Inflammatory macrophage treated with lipopolysaccharide for 4 hours (primary cell): ENCODE data around the gene CDKN1A.
"Not testable (repeated sequence)": the region's sequence is repeated elsewhere in the genome, so short reads cannot be mapped to it uniquely, and the experiment has no call there.

Experiments used
- DNase-seq: peaks from one replicate; pipeline ENCODE4 v3.0.0-alpha.2; 2020

Gene CDKN1A

GRCh38 chr6:36699348-36699747 lies 20.8 kb downstream of the CDKN1A start:
- DNase-seq, result no peak

- DNase-seq, result no peak
These were observed 21.7 kb downstream of the CDKN1A start for GRCh38 chr6:36700071-36700812.

- peak; percentile 68 for DNase-seq
These were observed 22.3 kb downstream of the CDKN1A start for GRCh38 chr6:36700831-36701230.

- no peak for DNase-seq
These were observed 23.0 kb downstream of the CDKN1A start for GRCh38 chr6:36701401-36701991.

GRCh38 chr6:36702656-36703055 lies 24.1 kb downstream of the CDKN1A start:
- no peak for DNase-seq

- no peak for DNase-seq
These were observed 24.6 kb downstream of the CDKN1A start for GRCh38 chr6:36703081-36703606.

GRCh38 chr6:36703982-36704381 lies 25.5 kb downstream of the CDKN1A start:
- no peak for DNase-seq

- DNase-seq, result not testable (repeated sequence)
These were observed 26.6 kb downstream of the CDKN1A start for GRCh38 chr6:36704961-36705577.

- no peak for DNase-seq
These were observed 27.8 kb downstream of the CDKN1A start for GRCh38 chr6:36706339-36706738.

- DNase-seq, result no peak
These were observed 34.3 kb downstream of the CDKN1A start for GRCh38 chr6:36712816-36713215.

GRCh38 chr6:36713846-36714245 lies 35.3 kb downstream of the CDKN1A start:
- DNase-seq, result no peak

- DNase-seq, result no peak
These were observed 36.0 kb downstream of the CDKN1A start for GRCh38 chr6:36714511-36714910.

- DNase-seq, result no peak
These were observed 37.0 kb downstream of the CDKN1A start for GRCh38 chr6:36715469-36715868.

GRCh38 chr6:36716476-36717093 lies 38.1 kb downstream of the CDKN1A start:
- DNase-seq, result no peak

GRCh38 chr6:36717231-36717825 lies 38.8 kb downstream of the CDKN1A start:
- DNase-seq, result no peak

- DNase-seq, result no peak
These were observed 39.5 kb downstream of the CDKN1A start for GRCh38 chr6:36717871-36718540.

- DNase-seq, result no peak
These were observed 40.0 kb downstream of the CDKN1A start for GRCh38 chr6:36718560-36718959.

GRCh38 chr6:36719126-36719525 lies 40.6 kb downstream of the CDKN1A start:
- DNase-seq, result no peak

GRCh38 chr6:36720251-36721141 lies 42.0 kb downstream of the CDKN1A start:
- no peak for DNase-seq

GRCh38 chr6:36721369-36722140 lies 43.0 kb downstream of the CDKN1A start:
- no peak for DNase-seq

- DNase-seq, result no peak
These were observed 43.9 kb downstream of the CDKN1A start for GRCh38 chr6:36722365-36722764.
